PC-9 (cell line): ENCODE results near the gene NRXN2.

Experiments
- EZH2 ChIP-seq: fragments of 200-600 bp; sonication (generic); IDR thresholded peaks from 2 replicates; pipeline ENCODE4 v1.8.0; 2017; ENCODE audit warnings: antibody characterized with exemption, low read depth
- TF ChIP-seq, protein P1 (sequence below): fragments of 200-600 bp; sonication (generic); conservative IDR thresholded peaks from 2 replicates; pipeline ENCODE4 v1.6.1; 2017; ENCODE audit warnings: mixed run types, antibody characterized with exemption, mild to moderate bottlenecking, moderate library complexity

DNA sequence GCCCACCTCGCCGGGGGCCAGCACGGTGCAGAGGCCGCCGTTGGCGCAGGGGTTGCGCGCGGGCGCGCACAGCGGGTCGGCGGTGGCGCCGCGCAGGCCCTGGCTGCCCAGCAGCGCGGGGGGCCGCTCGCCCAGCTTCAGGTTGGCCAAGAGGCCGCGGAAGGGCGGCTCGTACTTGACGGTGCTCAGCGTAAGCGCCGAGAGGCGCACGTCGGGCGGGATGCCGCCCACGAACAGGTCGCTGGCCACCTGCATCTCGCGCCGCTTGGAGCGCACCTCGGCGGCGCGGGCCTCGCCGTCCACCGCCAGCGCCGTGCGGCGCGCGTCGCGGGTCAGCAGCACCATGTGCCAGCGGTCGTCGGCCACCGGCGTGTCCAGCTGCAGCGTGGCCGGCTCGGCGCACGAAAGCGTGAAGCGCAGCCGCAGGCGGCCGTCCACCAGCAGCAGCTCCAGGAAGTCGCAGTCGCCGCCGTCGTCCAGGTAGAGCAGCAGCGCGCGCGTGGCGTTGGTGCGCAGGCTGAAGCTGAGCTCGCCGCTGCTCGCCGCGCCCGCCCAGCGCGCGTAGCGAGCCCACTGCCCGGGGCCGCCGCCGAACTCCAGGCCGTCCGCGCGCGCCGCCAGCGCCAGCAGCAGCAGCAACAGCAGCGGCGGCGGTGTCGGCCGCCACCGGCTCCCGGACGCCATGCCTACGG is 9.8 kb downstream of the NRXN2 start:
- TF ChIP-seq, protein P1, sequence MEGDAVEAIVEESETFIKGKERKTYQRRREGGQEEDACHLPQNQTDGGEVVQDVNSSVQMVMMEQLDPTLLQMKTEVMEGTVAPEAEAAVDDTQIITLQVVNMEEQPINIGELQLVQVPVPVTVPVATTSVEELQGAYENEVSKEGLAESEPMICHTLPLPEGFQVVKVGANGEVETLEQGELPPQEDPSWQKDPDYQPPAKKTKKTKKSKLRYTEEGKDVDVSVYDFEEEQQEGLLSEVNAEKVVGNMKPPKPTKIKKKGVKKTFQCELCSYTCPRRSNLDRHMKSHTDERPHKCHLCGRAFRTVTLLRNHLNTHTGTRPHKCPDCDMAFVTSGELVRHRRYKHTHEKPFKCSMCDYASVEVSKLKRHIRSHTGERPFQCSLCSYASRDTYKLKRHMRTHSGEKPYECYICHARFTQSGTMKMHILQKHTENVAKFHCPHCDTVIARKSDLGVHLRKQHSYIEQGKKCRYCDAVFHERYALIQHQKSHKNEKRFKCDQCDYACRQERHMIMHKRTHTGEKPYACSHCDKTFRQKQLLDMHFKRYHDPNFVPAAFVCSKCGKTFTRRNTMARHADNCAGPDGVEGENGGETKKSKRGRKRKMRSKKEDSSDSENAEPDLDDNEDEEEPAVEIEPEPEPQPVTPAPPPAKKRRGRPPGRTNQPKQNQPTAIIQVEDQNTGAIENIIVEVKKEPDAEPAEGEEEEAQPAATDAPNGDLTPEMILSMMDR: no peak
- TF ChIP-seq EZH2: no peak
